GM12892 (cell line): ENCODE data around the gene SLC12A9.

Source experiments
- POLR2A ChIP-seq: IDR thresholded peaks from 2 replicates; pipeline ENCODE4 v1.6.1; 2011; ENCODE audit warnings: low read depth, low read length, control low read depth
- POLR2AphosphoS5 ChIP-seq: IDR thresholded peaks from 2 replicates; pipeline ENCODE4 v1.6.1; 2011; ENCODE audit warnings: low read depth, low read length, control low read depth
- TAF1 ChIP-seq: IDR thresholded peaks from 2 replicates; pipeline ENCODE4 v1.6.1; 2011; ENCODE audit warnings: low read depth, mild to moderate bottlenecking, control low read depth, low read length, borderline replicate concordance

- no peak for TF ChIP-seq POLR2A
- TF ChIP-seq POLR2AphosphoS5: no peak
- TF ChIP-seq TAF1: no peak
These were observed 27.9 kb upstream of the SLC12A9 start for GRCh38 chr7:100824499-100825214.
